NCI-H748 (cell line): ENCODE results near the gene PDE4D.
"Not testable (repeated sequence)": the region's sequence is repeated elsewhere in the genome, so short reads cannot be mapped to it uniquely, and the experiment has no call there.

ENCODE experiments used
- DNase-seq: peaks from one replicate; lab custom pipeline; 2025; ENCODE audit not compliant: unreplicated experiment; lab: John Stamatoyannopoulos, UW

Gene PDE4D

DNA sequence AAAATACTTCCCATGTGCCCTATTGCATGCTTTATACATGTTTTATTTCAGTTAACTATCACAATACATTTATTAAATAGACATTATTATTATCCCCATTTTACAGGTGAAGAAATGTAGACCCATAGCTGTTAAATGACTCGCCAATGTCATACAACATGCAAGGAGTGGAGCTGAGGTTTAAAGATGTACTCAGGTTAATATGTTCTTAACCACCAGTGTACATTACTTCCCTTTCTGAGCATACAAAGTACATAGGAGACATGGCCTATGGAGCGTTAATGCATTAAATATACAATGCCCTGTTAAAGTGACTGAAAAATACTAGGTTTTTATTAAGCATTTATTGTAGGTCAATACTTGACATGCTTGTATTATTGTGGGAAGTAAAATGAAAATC lies 407.0 kb downstream of the PDE4D start:
- no peak for DNase-seq

GRCh38 chr5:59485629-59486439 lies 407.7 kb downstream of the PDE4D start:
- no peak for DNase-seq

DNA sequence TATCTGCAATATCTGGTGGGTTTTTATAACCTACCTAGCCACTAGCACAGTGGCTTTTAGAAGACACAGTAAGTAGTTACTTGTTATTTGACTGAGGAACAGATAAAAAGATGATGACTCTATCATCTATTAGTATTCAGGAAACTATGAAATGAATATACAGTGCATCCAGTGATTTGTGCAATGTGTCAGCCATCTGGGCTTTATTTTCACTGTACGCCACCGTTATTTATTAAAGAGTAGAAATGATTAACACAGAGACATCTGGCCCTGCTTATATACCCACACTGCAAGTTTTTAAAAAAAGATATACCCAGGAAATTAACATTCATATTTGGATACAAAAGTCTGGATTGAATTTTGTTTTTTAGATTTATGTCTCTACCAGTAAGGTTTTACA lies 408.4 kb downstream of the PDE4D start:
- no peak for DNase-seq

GRCh38 chr5:59484618-59485017 lies 408.9 kb downstream of the PDE4D start:
- no peak for DNase-seq

- DNase-seq = no peak
These were observed 409.5 kb downstream of the PDE4D start for GRCh38 chr5:59483971-59484472.

DNA sequence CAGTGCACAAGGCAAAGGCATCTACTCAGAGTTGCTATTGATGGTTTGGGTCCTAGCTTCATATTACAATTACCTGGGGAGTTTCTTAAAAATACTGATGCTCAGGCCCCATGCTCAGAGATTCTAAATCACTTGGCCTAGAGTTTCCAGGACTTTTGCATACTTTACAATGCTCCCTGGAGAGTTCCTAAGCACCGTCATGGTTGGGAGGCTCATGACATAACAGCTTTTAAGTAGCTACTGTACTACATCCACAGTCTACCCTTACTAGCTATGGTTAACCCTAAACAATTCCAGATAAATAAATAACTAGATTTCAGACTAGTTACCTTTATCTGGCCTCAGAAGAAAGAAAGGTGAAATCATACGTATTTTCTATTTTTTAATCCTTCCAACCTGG lies 414.4 kb downstream of the PDE4D start:
- no peak for DNase-seq

DNA sequence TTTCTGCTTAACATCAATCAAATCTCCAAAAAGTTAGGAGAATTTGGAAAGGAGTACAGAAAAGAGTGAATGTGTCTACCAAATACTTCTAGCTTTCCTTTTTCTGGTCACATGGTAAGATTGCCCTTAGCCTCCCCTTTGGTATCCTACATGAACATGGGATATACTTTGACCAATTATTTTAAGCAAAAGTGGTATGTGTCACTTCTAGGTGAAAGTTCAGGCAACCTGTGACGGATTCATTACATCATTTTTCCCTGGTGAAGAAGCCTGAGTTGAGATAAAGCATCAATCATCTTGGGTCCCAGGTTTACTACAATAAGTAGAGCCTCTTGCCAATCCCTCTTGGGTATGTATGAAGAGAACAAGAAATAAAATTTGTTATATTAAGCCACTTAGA lies 419.2 kb downstream of the PDE4D start:
- DNase-seq = no peak

- no peak for DNase-seq
These were observed 419.9 kb downstream of the PDE4D start for GRCh38 chr5:59473611-59474010.

DNA sequence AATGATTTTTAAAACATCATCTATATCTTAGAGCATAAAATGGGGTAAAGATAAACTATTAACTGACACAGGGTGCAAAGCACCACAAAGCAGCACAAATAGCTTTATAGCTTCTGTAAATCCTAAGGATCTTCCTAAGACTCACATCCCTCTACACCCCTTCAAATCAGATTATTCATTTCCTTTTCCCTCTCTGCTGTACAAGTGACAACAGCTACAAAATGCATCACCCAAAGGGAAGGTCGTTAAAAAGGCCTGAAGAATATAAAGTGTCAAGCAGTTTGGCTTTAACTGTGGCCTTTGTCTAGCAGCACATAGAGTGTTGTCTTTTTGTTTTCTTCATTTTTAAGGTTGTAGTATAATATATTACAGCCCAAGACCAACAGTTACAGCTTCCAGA lies 422.1 kb downstream of the PDE4D start:
- no peak for DNase-seq

GRCh38 chr5:59467969-59468368 lies 425.6 kb downstream of the PDE4D start:
- no peak for DNase-seq

DNA sequence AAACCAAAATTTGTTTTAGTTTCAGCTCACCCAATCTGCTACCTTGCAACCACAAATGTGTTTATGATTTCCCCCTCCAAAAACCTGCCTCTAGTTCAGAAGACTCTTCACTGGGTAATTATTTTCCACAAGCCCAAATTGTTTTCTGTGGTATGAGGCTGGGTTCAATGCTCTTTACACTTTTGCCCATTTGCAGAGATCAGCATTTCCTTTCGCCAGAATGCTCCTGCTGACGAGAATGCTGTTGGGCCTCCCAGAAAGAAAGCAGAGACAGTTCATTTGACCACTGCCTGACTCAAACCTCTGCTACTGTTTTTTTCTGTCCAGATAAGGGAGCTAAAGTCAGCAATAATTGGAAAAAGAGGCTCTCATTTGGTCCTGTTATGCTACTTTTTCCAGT lies 427.3 kb downstream of the PDE4D start:
- no peak for DNase-seq

DNA sequence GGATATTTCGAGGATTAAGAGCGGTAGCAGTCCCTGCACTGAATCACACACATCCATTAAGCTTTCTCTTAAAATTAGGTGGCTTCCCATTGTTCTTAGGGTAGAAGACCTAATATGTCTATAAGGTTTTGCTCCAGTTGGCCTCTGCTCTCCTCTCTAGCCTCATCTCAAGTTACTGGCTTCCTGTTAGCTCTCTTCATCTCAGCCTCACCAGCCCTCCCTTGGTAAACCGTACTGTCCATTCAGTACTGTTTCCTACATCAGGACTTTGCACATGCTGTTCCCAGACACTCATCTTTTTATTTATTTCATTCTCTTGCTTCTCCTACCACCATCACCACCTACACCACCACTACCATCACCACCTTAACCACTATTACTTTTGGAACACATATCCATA lies 428.6 kb downstream of the PDE4D start:
- DNase-seq = no peak

- not testable (repeated sequence) for DNase-seq
These were observed 429.8 kb downstream of the PDE4D start for GRCh38 chr5:59463618-59464166.

DNA sequence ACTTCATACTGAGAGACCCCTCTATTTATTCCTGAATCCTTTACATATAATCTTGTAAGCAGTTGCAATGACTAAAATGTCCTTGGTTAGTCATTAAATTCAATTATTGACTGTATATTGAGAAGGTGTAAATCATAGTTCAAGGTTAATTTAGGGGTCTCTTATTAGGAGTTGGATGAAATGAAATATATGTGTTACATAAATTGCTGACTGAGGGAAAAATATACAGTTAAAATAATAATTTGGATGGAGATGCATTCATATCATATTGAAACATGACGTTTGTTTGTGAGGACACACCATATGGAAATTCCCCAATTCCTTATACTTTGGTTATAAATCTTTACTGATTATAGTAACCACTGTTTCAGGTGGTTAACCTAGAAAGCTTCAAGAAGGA lies 430.6 kb downstream of the PDE4D start:
- DNase-seq = no peak

- no peak for DNase-seq
These were observed 433.0 kb downstream of the PDE4D start for GRCh38 chr5:59460368-59461153.

- DNase-seq = no peak
These were observed 434.4 kb downstream of the PDE4D start for GRCh38 chr5:59458966-59459729.

DNA sequence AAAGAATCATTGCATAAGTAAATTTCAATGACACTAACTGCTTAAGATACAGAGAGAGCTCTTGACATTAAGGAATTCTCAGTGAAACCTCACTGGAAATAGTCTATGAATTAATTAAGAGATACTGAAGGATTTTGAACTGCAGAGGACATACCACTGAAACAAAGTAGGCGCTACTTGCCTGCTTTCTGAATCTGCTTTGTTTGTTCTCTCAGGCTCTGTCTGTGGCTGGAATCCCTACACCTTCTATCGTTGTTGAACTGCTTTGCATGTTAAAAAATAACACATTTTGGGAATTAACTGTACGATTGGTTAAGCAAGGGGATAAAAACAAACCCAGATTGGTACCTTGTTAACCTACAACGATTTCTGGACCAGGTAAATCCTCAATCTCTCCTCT lies 435.2 kb downstream of the PDE4D start:
- DNase-seq = no peak

GRCh38 chr5:59449905-59450644 lies 443.5 kb downstream of the PDE4D start:
- peak; percentile 35 for DNase-seq

GRCh38 chr5:59446356-59446755 lies 447.2 kb downstream of the PDE4D start:
- no peak for DNase-seq

DNA sequence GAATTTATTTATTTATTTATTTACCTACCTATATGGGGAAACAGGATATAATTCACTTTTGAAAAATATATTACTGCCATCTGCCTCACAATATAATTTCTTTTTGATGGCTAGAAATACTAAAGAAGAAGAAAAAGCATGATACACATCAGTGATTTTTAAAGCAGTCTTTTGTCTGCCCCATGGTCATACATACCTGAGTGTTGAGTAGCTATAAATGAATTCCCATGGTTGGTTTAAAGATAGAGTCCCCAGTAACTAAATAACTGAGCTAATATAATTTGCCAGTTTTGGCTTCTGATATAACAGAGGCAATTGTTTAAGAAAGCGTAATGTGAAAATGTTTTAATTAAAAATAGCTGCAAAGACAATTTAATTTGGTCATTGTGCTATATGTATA lies 447.8 kb downstream of the PDE4D start:
- DNase-seq = no peak
